GM23338 (cell line): Measurements from ENCODE around the gene NDUFS2. TPM values are rescaled to one million over a fixed set of nuclear protein-coding genes. Genes with fewer than 3 reads are reported as not detected.

Experiments
- ATAC-seq: fragments of 200-7000 bp; cut with Tn5 transposase; 3 replicates; pipeline ENCODE4 v1.9.1; 2020
- DNase-seq: peaks from one replicate; pipeline ENCODE4 v3.0.0-alpha.2; 2015; ENCODE audit warnings: low spot score
- H2AFZ ChIP-seq: fragments of 200-600 bp; sonication (generic); 2 replicates; pipeline ENCODE4 v1.8.0; 2016; ENCODE audit warnings: antibody characterized with exemption, mild to moderate bottlenecking, moderate library complexity
- H3F3A ChIP-seq: fragments of 200-600 bp; sonication (generic); replicated peaks from 2 replicates; pipeline ENCODE4 v1.8.0; 2017; ENCODE audit warnings: antibody characterized with exemption, mixed run types, low read depth
- H3K27ac ChIP-seq: fragments of 200-600 bp; sonication (generic); 2 replicates; pipeline ENCODE4 v1.6.1; 2016; ENCODE audit warnings: low read depth
- H3K27me3 ChIP-seq: fragments of 200-600 bp; sonication (generic); 2 replicates; pipeline ENCODE4 v1.8.0; 2016; ENCODE audit warnings: mild to moderate bottlenecking, mixed run types, moderate library complexity; ENCODE audit not compliant: insufficient read depth
- H3K36me3 ChIP-seq: fragments of 200-600 bp; sonication (generic); 2 replicates; pipeline ENCODE4 v1.8.0; 2016; ENCODE audit warnings: mild to moderate bottlenecking; ENCODE audit not compliant: insufficient read depth
- H3K4me1 ChIP-seq: fragments of 200-600 bp; sonication (generic); 2 replicates; pipeline ENCODE4 v1.8.0; 2016; ENCODE audit warnings: mild to moderate bottlenecking, moderate library complexity; ENCODE audit not compliant: insufficient read depth
- H3K4me2 ChIP-seq: fragments of 200-600 bp; sonication (generic); 2 replicates; pipeline ENCODE4 v1.7.1; 2017; ENCODE audit warnings: mixed run types
- H3K4me3 ChIP-seq: fragments of 200-600 bp; sonication (generic); 2 replicates; pipeline ENCODE4 v1.6.1; 2016; ENCODE audit warnings: mixed run types
- H3K79me2 ChIP-seq: fragments of 200-600 bp; sonication (generic); replicated peaks from 2 replicates; pipeline ENCODE4 v1.8.0; 2017; ENCODE audit warnings: mild to moderate bottlenecking; ENCODE audit not compliant: insufficient read depth
- H3K9me2 ChIP-seq: fragments of 200-600 bp; sonication (generic); 2 replicates; pipeline ENCODE4 v1.8.0; 2017; ENCODE audit not compliant: insufficient read depth
- H4K20me1 ChIP-seq: fragments of 200-600 bp; sonication (generic); replicated peaks from 2 replicates; pipeline ENCODE4 v1.8.0; 2017; ENCODE audit warnings: mild to moderate bottlenecking; ENCODE audit not compliant: insufficient read depth
- H3K27ac Mint-ChIP-seq: 2 replicates; pipeline ENCODE4 v1.8.0; 2020; ENCODE audit warnings: inconsistent platforms, mild to moderate bottlenecking, moderate library complexity, mixed read lengths
- H3K27me3 Mint-ChIP-seq: 3 replicates; pipeline ENCODE4 v1.8.0; 2022; ENCODE audit warnings: low read depth, mild to moderate bottlenecking, moderate library complexity, mixed read lengths, inconsistent platforms; ENCODE audit not compliant: insufficient read depth, poor library complexity
- H3K36me3 Mint-ChIP-seq: 3 replicates; pipeline ENCODE4 v1.8.0; 2021; ENCODE audit warnings: low read depth, mild to moderate bottlenecking, inconsistent platforms, moderate library complexity, mixed read lengths
- H3K4me1 Mint-ChIP-seq: 3 replicates; pipeline ENCODE4 v1.8.0; 2020; ENCODE audit warnings: mild to moderate bottlenecking, inconsistent platforms, mixed read lengths
- H3K4me3 Mint-ChIP-seq: 3 replicates; pipeline ENCODE4 v1.8.0; 2021; ENCODE audit warnings: moderate library complexity, mild to moderate bottlenecking, inconsistent platforms, mixed read lengths
- H3K9me3 Mint-ChIP-seq: 3 replicates; pipeline ENCODE4 v1.8.0; 2020; ENCODE audit warnings: moderate library complexity, mild to moderate bottlenecking, inconsistent platforms, mixed read lengths
- CREB1 ChIP-seq: fragments of 250-450 bp; sonication (Bioruptor Pico); IDR thresholded peaks from 2 replicates; pipeline ENCODE4 v1.5.0; 2020; ENCODE audit warnings: low read depth, mild to moderate bottlenecking, moderate library complexity
- CTCF ChIP-seq, 2 experiments: fragments of 200-600 bp in 1 of 2; sonication (generic) in 1 of 2; conservative IDR thresholded peaks; 2 replicates each; pipeline versions ENCODE4 v1.5.1 to v1.6.1; 2016 to 2017; ENCODE audit warnings: antibody characterized with exemption in 2 of 2, low read depth in 2 of 2, mild to moderate bottlenecking in 2 of 2, moderate library complexity in 1 of 2
- ETS1 ChIP-seq: IDR thresholded peaks from 2 replicates; pipeline ENCODE4 v1.6.1; 2016; ENCODE audit warnings: antibody characterized with exemption
- EZH2 ChIP-seq: fragments of 200-600 bp; sonication (generic); IDR thresholded peaks from one replicate; pipeline ENCODE4 v1.8.0; 2017; ENCODE audit warnings: antibody characterized with exemption, mild to moderate bottlenecking, low read depth; ENCODE audit not compliant: unreplicated experiment
- EZH2phosphoT487 ChIP-seq: fragments of 200-600 bp; sonication (generic); IDR thresholded peaks from one replicate; pipeline ENCODE4 v1.8.1; 2018; ENCODE audit warnings: antibody characterized with exemption; ENCODE audit not compliant: unreplicated experiment
- JUNB ChIP-seq: IDR thresholded peaks from one replicate; pipeline ENCODE4 v1.6.1; 2016; ENCODE audit warnings: antibody characterized with exemption; ENCODE audit not compliant: unreplicated experiment
- NANOG ChIP-seq: IDR thresholded peaks from 2 replicates; pipeline ENCODE4 v1.6.1; 2016; ENCODE audit warnings: antibody characterized with exemption, borderline replicate concordance
- POLR2AphosphoS5 ChIP-seq: IDR thresholded peaks from 2 replicates; pipeline ENCODE4 v1.6.1; 2016; ENCODE audit warnings: antibody characterized with exemption, low read depth
- REST ChIP-seq: IDR thresholded peaks from one replicate; pipeline ENCODE4 v1.6.1; 2018; ENCODE audit warnings: antibody characterized with exemption; ENCODE audit not compliant: unreplicated experiment
- STAT1 ChIP-seq: IDR thresholded peaks from one replicate; pipeline ENCODE4 v1.6.1; 2016; ENCODE audit warnings: antibody characterized with exemption; ENCODE audit not compliant: unreplicated experiment
- ZNF114 ChIP-seq: fragments of 250-450 bp; sonication (Bioruptor Pico); IDR thresholded peaks from 2 replicates; pipeline ENCODE4 v1.5.0; 2020; ENCODE audit warnings: mild to moderate bottlenecking, moderate library complexity
- ZNF331 ChIP-seq: fragments of 250-450 bp; sonication (Bioruptor Pico); IDR thresholded peaks from 2 replicates; pipeline ENCODE4 v1.5.0; 2020; ENCODE audit warnings: low read depth, mild to moderate bottlenecking, moderate library complexity
- ZNF462 ChIP-seq: fragments of 250-450 bp; sonication (Bioruptor Pico); IDR thresholded peaks from 2 replicates; pipeline ENCODE4 v1.5.0; 2020; ENCODE audit warnings: mild to moderate bottlenecking, moderate library complexity
- polyA plus RNA-seq: library from polyadenylated mRNA; unstranded; fragments of >200 nt; fragmentation: Nextera tagmentation; extraction: Ambion mirVana; gene quantifications from 2 replicates; pipeline ENCODE4 v1.2.1, GENCODE V29; 2016
- total RNA-seq: library from RNA; depleted of rRNA; stranded (reverse); fragments of >200 nt; shearing (Covaris generic); gene quantifications from 2 replicates; pipeline ENCODE4 v1.2.3, GENCODE V29; 2014

Gene NDUFS2
- total and polyA plus RNA-seq, 2 experiments from 2014 or later, result 56.7 to 131 TPM

GRCh38 chr1:161220002-161220401, 17.8 kb downstream of the NDUFS2 start:
- Mint-ChIP-seq H3K4me1 (peaks cover 34% of the 10 kb centered on the region), H3K9me3 (no peaks in the 10 kb centered on the region; the same call in 2 of the 3 replicates), H3K27me3 (peaks cover 15% of the 10 kb centered on the region), H3K4me3 (no peak overlapping the region), H3K36me3 (peaks cover 4% of the 10 kb centered on the region; the same call in 2 of the 3 replicates), H3K27ac (no peak overlapping the region)
- no peaks in the 10 kb centered on the region for H4K20me1 ChIP-seq
- no peak for TF ChIP-seq JUNB
- TF ChIP-seq ZNF331 (CRISPR knock-in tag), result no peak
- no peak for TF ChIP-seq EZH2phosphoT487
- TF ChIP-seq ZNF114, result no peak
- TF ChIP-seq POLR2AphosphoS5, result no peak
- TF ChIP-seq NANOG, result no peak
- no peak for TF ChIP-seq REST
- TF ChIP-seq ETS1, result no peak
- no peak for TF ChIP-seq CTCF (conservative IDR thresholded peaks at IDR 0.05; ENCODE audit: low read depth in 2 of 2)
- TF ChIP-seq CREB1 (CRISPR knock-in tag), result no peak
- TF ChIP-seq ZNF462 (CRISPR knock-in tag), result no peak
- no peak for TF ChIP-seq EZH2
- TF ChIP-seq STAT1, result no peak
- ATAC-seq, result no peak
- H3K27ac ChIP-seq, result no peak overlapping the region
- H3K4me2 ChIP-seq, result no peak overlapping the region
- H3K79me2 ChIP-seq, result no peaks in the 10 kb centered on the region
- H2AFZ ChIP-seq, result no peak overlapping the region
- no peaks in the 10 kb centered on the region for H3K27me3 ChIP-seq
- no peaks in the 10 kb centered on the region for H3K36me3 ChIP-seq
- H3K4me1 ChIP-seq, result peaks cover 22% of the 10 kb centered on the region
- no peak for DNase-seq
- H3K9me2 ChIP-seq, result no peaks in the 10 kb centered on the region
- no peak overlapping the region for H3K4me3 ChIP-seq
- 0 out of 2 replicates have a peak, but pooled peaks cover 3% of the 10 kb centered on the region for H3F3A ChIP-seq
